Peyer's patch (tissue), 4 donors: ENCODE measurements around the gene ANXA2. TPM values are rescaled to one million over a fixed set of nuclear protein-coding genes. Genes with fewer than 3 reads are reported as not detected.

Source experiments
- DNase-seq, 3 donors: peaks; one replicate each; pipeline ENCODE4 v3.0.0-alpha.2; 2017 to 2019
- H3K27ac ChIP-seq, 4 donors: fragments of 200-600 bp; sonication (generic); one replicate each; pipeline ENCODE4 v1.5.1; 2016 to 2019
- H3K27me3 ChIP-seq, 2 donors: fragments of 200-600 bp; sonication (generic); one replicate each; pipeline ENCODE4 v1.5.1; 2019
- H3K36me3 ChIP-seq, 3 donors: fragments of 200-600 bp; sonication (generic); one replicate each; pipeline ENCODE4 v1.5.1; 2016 to 2019
- H3K4me1 ChIP-seq, 4 donors: fragments of 200-600 bp; sonication (generic); one replicate each; pipeline ENCODE4 v1.5.1; 2016 to 2019
- H3K4me3 ChIP-seq, 4 donors: fragments of 200-600 bp; sonication (generic); 1 replicate in 3 of 4; 2 replicates in 1 of 4; pipeline ENCODE4 v1.5.1; 2016 to 2019; ENCODE audit warnings: mild to moderate bottlenecking in 1 of 4
- H3K9me3 ChIP-seq, 4 donors: fragments of 200-600 bp; sonication (generic); one replicate each; pipeline ENCODE4 v1.5.1; 2016 to 2019; ENCODE audit warnings: mild to moderate bottlenecking in 1 of 4
- POLR2A ChIP-seq, 2 donors: fragments of 450-650 bp; IDR thresholded peaks; one replicate each; pipeline ENCODE4 v1.5.1; 2017; ENCODE audit warnings: antibody characterized with exemption in 2 of 2, mild to moderate bottlenecking in 2 of 2, moderate library complexity in 2 of 2
- total RNA-seq, 4 donors: library from RNA; depleted of rRNA; stranded (reverse); fragments of >200 nt; gene quantifications; one replicate each; pipeline ENCODE4 v1.1.0, GENCODE V29; 2016
- TF ChIP-seq, protein P1 (sequence below), 6 experiments: fragments of 450-650 bp in 4 of 6; fragments of 200-600 bp in 2 of 6; sonication (generic) in 1 of 6; IDR thresholded peaks; one replicate each; pipeline ENCODE4 v1.5.1; 2017 to 2019; ENCODE audit warnings: antibody characterized with exemption in 6 of 6, mild to moderate bottlenecking in 3 of 6, moderate library complexity in 1 of 6

The ANXA2 gene
- total RNA-seq, 4 donors from 2014 or later, result 564 to 802 (median 681) TPM

GRCh38 chr15:60423537-60423936 lies 25.8 kb upstream of the ANXA2 start:
- TF ChIP-seq, protein P1, sequence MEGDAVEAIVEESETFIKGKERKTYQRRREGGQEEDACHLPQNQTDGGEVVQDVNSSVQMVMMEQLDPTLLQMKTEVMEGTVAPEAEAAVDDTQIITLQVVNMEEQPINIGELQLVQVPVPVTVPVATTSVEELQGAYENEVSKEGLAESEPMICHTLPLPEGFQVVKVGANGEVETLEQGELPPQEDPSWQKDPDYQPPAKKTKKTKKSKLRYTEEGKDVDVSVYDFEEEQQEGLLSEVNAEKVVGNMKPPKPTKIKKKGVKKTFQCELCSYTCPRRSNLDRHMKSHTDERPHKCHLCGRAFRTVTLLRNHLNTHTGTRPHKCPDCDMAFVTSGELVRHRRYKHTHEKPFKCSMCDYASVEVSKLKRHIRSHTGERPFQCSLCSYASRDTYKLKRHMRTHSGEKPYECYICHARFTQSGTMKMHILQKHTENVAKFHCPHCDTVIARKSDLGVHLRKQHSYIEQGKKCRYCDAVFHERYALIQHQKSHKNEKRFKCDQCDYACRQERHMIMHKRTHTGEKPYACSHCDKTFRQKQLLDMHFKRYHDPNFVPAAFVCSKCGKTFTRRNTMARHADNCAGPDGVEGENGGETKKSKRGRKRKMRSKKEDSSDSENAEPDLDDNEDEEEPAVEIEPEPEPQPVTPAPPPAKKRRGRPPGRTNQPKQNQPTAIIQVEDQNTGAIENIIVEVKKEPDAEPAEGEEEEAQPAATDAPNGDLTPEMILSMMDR (IDR thresholded peaks at IDR 0.05), result no peak
- TF ChIP-seq POLR2A (IDR thresholded peaks at IDR 0.05), result no peak
- peaks cover 0 to 6% (median 0%) of the 10 kb centered on the region in 3 donors for H3K36me3 ChIP-seq
- H3K4me3 ChIP-seq, result no peak overlapping the region
- no peaks in the 10 kb centered on the region for H3K27me3 ChIP-seq
- H3K4me1 ChIP-seq, result no peaks in the 10 kb centered on the region
- H3K27ac ChIP-seq, result no peak overlapping the region
- H3K9me3 ChIP-seq, result no peaks in the 10 kb centered on the region
- DNase-seq, result no peak

DNA sequence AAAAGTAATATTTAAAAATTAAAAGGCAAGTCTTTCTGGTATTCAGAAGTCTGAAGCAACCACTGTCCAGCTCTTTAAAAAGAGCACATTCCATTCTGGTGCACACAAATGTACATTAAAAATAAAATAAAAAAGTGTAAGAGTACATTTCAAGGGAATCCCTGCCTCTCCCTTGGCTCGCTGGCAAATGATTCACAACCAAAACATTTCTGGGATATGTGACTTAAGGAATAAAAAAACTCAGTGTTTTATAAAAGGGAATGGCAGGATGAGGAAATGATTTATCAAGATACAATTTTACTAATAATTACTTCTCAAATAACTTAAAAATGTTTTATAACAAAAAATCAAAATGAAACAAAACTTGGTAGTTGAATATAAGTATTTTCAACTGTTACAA lies 23.8 kb upstream of the ANXA2 start:
- Histone ChIP-seq H3K4me3 (no peak overlapping the region), H3K36me3 (no peaks in the 10 kb centered on the region), H3K27ac (no peak overlapping the region), H3K4me1 (no peaks in the 10 kb centered on the region), H3K27me3 (no peaks in the 10 kb centered on the region), H3K9me3 (no peaks in the 10 kb centered on the region)
- no peak for DNase-seq
- no peak for TF ChIP-seq POLR2A (IDR thresholded peaks at IDR 0.05)
- TF ChIP-seq, protein P1 (IDR thresholded peaks at IDR 0.05), result no peak

GRCh38 chr15:60420203-60420716 lies 22.5 kb upstream of the ANXA2 start:
- no peak for DNase-seq
- Histone ChIP-seq H3K27ac (no peak overlapping the region), H3K4me3 (no peak overlapping the region), H3K36me3 (no peaks in the 10 kb centered on the region), H3K27me3 (no peaks in the 10 kb centered on the region), H3K9me3 (no peaks in the 10 kb centered on the region), H3K4me1 (no peaks in the 10 kb centered on the region)
- TF ChIP-seq, protein P1 (IDR thresholded peaks at IDR 0.05), result no peak
- no peak for TF ChIP-seq POLR2A (IDR thresholded peaks at IDR 0.05)

GRCh38 chr15:60419753-60420152 lies 22.0 kb upstream of the ANXA2 start:
- H3K27ac ChIP-seq, result no peak overlapping the region
- TF ChIP-seq, protein P1 (IDR thresholded peaks at IDR 0.05), result no peak
- TF ChIP-seq POLR2A (IDR thresholded peaks at IDR 0.05), result no peak
- H3K27me3 ChIP-seq, result no peaks in the 10 kb centered on the region
- H3K4me1 ChIP-seq, result no peaks in the 10 kb centered on the region
- H3K9me3 ChIP-seq, result no peaks in the 10 kb centered on the region
- H3K4me3 ChIP-seq, result no peak overlapping the region
- no peaks in the 10 kb centered on the region for H3K36me3 ChIP-seq
- DNase-seq, result no peak

GRCh38 chr15:60418096-60418495 lies 20.3 kb upstream of the ANXA2 start:
- H3K27me3 ChIP-seq, result no peaks in the 10 kb centered on the region
- no peak overlapping the region for H3K4me3 ChIP-seq
- no peaks in the 10 kb centered on the region for H3K9me3 ChIP-seq
- DNase-seq, result no peak
- no peaks in the 10 kb centered on the region for H3K36me3 ChIP-seq
- H3K4me1 ChIP-seq, result no peaks in the 10 kb centered on the region
- TF ChIP-seq POLR2A (IDR thresholded peaks at IDR 0.05), result no peak
- TF ChIP-seq, protein P1 (IDR thresholded peaks at IDR 0.05), result no peak
- no peak overlapping the region for H3K27ac ChIP-seq

- Histone ChIP-seq H3K9me3 (no peaks in the 10 kb centered on the region), H3K27ac (no peak overlapping the region), H3K36me3 (no peaks in the 10 kb centered on the region), H3K4me1 (no peaks in the 10 kb centered on the region), H3K4me3 (no peak overlapping the region), H3K27me3 (no peaks in the 10 kb centered on the region)
- TF ChIP-seq, protein P1 (IDR thresholded peaks at IDR 0.05), result no peak
- TF ChIP-seq POLR2A (IDR thresholded peaks at IDR 0.05), result no peak
- no peak for DNase-seq
Observed at GRCh38 chr15:60417112-60417511, 19.3 kb upstream of the ANXA2 start.
